D721Med (cell line): ENCODE results near the gene PPP1R7.

Experiments used
- DNase-seq: peaks from one replicate; pipeline ENCODE4 v3.0.0; 2011; ENCODE audit warnings: low spot score; ENCODE audit not compliant: insufficient read length
- FAIRE-seq: peaks from 2 replicates; lab custom pipeline; 2011; peaks lifted over from hg19 to GRCh38; lab: Jason Lieb, UNC
- TF ChIP-seq, protein P1 (sequence below): IDR thresholded peaks from 2 replicates; pipeline ENCODE4 v1.5.1; 2012; ENCODE audit warnings: mild to moderate bottlenecking, control low read depth; ENCODE audit not compliant: insufficient read depth; ENCODE audit errors: missing control alignments

Gene PPP1R7

DNA sequence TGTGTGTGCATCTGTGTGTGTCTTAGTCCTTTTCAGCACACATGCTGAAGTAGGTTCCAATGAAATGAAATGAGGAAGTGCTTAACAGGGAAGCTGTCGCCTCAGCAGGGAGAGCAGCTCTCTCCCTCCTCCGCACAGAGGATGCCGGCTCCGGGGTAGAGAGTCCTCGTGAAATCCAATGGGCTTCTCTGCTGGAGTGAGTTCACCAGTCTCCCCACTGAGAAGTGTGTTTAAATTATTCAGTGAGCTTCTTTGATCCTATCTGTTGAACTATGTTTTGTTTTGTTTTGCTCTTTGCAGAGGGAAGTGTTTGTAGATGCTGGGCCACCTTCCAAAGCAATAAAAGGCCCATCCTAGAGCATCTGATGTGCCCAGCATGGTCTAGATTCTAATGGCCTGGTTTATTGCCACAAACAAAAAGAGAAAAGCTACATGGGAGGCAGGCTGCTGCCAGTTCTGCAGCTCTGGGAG, 6.7 kb downstream of the PPP1R7 start:
- FAIRE-seq (no peak), DNase-seq (no peak)
- TF ChIP-seq, protein P1, sequence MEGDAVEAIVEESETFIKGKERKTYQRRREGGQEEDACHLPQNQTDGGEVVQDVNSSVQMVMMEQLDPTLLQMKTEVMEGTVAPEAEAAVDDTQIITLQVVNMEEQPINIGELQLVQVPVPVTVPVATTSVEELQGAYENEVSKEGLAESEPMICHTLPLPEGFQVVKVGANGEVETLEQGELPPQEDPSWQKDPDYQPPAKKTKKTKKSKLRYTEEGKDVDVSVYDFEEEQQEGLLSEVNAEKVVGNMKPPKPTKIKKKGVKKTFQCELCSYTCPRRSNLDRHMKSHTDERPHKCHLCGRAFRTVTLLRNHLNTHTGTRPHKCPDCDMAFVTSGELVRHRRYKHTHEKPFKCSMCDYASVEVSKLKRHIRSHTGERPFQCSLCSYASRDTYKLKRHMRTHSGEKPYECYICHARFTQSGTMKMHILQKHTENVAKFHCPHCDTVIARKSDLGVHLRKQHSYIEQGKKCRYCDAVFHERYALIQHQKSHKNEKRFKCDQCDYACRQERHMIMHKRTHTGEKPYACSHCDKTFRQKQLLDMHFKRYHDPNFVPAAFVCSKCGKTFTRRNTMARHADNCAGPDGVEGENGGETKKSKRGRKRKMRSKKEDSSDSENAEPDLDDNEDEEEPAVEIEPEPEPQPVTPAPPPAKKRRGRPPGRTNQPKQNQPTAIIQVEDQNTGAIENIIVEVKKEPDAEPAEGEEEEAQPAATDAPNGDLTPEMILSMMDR: no peak

DNA sequence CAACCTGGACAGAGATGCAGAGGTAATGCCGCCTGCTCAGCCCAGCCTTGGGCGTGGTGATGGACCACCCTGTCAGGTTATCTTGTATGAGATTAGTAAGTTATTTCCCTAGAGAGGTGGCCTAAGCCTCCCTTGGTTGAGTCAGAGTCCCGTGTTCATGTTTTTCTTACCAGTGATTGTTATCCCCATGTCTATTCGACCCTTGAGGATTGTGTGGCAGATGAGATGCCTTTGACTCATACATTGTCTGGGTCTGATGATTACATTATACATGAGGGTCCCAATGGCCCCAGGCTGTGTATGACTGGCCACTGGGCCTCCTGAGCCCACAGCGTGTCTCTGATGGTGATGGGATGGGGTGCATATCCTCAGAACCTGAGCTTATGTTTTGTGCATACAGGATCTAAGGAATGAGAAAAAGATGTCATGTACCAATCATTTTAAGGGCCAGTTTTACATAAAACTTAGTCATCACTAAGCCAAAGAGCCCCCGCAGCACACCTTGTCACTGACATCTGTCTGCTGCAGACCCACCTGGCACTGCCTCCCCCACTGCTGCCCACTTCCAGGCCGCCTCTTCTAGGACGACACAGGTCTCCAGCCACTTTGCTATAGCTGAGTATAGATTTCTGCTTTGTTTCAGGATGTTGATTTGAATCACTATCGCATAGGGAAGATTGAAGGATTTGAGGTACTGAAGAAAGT, 7.7 kb downstream of the PPP1R7 start:
- TF ChIP-seq, protein P1: no peak
- DNase-seq (no peak), FAIRE-seq (no peak)

DNA sequence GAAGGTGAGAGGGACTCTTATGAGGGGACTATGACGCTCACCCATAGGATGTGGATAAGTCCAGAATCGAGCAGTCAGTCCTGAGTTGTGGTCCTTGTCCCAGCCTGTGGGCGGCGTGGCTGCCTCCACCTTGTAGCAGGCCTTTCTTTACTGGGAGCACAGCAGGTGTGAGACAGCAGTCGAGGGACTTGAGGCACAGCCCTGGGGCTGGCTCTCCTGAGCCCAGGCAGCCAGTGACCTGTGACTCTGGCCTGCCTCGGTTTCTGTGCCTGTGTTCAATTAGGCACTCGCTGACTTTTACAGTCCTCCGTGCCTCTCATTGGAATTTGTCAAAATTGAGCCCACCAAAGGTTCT, 8.3 kb downstream of the PPP1R7 start:
- no peak for DNase-seq
- FAIRE-seq: no peak
- TF ChIP-seq, protein P1: no peak

DNA sequence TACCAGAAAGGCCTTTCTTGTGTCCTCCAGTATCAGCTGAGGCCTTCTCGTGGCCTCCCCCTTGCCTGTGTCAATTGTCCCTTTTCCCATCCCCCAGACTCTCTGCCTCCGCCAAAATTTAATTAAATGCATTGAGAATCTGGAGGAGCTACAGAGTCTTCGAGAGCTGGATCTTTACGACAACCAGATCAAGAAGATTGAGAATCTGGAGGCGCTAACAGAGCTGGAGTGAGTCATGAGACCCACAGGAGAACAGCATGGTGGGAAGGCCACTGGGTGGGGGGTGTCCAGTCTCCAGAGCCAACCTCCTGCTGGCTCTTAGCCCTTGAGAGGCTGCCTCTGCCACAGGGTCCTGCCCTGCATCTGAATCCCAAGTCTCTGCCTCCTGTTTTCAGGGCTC, 8.8 kb downstream of the PPP1R7 start:
- DNase-seq (no peak), FAIRE-seq (no peak)
- TF ChIP-seq, protein P1: no peak

DNA sequence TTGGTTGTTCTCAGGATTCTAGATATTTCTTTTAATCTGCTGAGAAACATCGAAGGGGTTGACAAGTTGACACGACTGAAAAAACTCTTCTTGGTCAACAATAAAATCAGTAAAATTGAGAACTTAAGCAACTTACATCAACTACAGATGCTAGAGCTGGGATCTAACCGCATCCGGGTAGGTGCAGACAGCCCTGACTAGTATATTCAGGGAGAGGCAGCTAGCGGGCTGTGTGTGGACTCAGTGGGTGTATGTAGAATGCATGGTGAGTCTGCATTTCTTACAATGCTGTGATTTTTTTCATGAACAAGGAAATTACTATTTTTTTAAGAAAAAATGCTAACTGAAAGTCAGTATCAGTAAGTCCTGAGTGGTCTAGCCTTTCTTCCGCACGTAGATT, 10.1 kb downstream of the PPP1R7 start:
- FAIRE-seq: no peak
- no peak for DNase-seq
- TF ChIP-seq, protein P1: no peak

DNA sequence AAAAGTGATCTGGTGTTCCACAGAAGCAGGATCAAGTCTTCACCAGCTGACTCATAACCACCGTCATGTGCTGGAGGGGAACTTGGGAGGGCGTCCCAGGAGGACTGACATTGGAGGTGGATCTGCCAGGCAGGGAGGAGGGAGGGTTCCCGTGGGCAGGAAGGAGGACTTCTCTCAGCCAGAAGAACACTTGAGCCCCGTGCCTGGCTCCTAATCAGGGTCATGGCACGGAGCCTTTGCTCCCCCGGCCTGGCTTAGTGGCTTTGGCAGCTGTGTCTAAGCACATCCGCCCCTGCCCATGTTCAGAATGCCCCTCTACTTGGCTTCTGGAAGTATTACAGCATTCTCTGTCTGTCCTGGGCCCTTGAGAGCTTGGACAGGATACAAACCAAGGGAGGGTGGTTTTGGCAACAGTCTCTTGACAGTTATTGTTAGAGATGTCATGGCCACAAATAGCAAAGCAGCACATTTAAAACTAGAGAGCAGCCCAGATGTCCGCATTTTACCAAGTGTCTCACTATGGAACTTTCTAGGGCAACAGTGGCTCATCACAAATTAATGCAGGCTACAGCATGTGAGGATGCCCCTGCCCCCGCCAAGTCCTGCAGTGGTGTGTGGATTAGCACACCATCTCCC, 11.5 kb downstream of the PPP1R7 start:
- FAIRE-seq (no peak), DNase-seq (no peak)
- TF ChIP-seq, protein P1: no peak

DNA sequence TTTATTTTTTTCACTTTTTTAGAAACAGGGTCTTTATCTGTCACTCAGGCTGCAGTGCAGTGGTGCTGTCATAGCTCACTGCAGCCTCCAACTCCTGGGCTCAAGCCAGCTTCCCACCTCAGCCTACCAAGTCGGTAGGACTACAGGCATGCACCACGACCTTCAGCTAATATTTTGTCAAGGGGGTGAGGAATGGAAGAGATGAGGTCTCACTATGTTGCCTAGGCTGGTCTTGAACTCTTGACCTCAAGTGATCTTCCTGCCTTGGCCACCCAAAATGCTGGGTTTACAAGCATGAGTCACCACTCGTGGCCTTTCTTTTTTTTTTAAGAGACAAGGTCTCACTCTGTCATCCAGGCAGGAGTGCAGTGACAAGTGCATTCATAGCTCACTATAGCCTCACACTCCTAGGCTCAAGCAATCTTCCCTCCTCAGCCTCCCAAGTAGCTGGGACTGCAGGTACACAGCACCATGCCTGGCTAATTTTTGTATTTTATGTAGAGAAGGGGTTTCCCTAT, 13.4 kb downstream of the PPP1R7 start:
- FAIRE-seq: no peak
- no peak for DNase-seq
- TF ChIP-seq, protein P1: no peak
